OCI-LY3 (cell line): ENCODE data around the gene NOL12.

Experiments used
- EZH2phosphoT487 ChIP-seq: fragments of 200-600 bp; shearing (Covaris generic); IDR thresholded peaks from 2 replicates; pipeline ENCODE4 v1.6.1; 2018; ENCODE audit warnings: antibody characterized with exemption, mixed run types, low read depth
- TF ChIP-seq, protein P1 (sequence below): fragments of 200-600, 300-600 bp; sonication (generic); IDR thresholded peaks from 2 replicates; pipeline ENCODE4 v1.5.1; 2014; ENCODE audit warnings: antibody characterized with exemption, low read length, low read depth

- TF ChIP-seq, protein P1, sequence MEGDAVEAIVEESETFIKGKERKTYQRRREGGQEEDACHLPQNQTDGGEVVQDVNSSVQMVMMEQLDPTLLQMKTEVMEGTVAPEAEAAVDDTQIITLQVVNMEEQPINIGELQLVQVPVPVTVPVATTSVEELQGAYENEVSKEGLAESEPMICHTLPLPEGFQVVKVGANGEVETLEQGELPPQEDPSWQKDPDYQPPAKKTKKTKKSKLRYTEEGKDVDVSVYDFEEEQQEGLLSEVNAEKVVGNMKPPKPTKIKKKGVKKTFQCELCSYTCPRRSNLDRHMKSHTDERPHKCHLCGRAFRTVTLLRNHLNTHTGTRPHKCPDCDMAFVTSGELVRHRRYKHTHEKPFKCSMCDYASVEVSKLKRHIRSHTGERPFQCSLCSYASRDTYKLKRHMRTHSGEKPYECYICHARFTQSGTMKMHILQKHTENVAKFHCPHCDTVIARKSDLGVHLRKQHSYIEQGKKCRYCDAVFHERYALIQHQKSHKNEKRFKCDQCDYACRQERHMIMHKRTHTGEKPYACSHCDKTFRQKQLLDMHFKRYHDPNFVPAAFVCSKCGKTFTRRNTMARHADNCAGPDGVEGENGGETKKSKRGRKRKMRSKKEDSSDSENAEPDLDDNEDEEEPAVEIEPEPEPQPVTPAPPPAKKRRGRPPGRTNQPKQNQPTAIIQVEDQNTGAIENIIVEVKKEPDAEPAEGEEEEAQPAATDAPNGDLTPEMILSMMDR = no peak
- TF ChIP-seq EZH2phosphoT487 = no peak
Measured at GRCh38 chr22:37674951-37675929, 10.9 kb upstream of the NOL12 start, which contains the start of gene LGALS1.
